ENCODE data around the gene TFAP2B. TPM values are rescaled to one million over a fixed set of nuclear protein-coding genes. Genes with fewer than 3 reads are reported as not detected.
A peak's percentile ranks its signal among the peaks of the same experiment; 100 is the strongest.

Gene TFAP2B
- total RNA-seq, 1 donor from 2014 or later: not detected

DNA sequence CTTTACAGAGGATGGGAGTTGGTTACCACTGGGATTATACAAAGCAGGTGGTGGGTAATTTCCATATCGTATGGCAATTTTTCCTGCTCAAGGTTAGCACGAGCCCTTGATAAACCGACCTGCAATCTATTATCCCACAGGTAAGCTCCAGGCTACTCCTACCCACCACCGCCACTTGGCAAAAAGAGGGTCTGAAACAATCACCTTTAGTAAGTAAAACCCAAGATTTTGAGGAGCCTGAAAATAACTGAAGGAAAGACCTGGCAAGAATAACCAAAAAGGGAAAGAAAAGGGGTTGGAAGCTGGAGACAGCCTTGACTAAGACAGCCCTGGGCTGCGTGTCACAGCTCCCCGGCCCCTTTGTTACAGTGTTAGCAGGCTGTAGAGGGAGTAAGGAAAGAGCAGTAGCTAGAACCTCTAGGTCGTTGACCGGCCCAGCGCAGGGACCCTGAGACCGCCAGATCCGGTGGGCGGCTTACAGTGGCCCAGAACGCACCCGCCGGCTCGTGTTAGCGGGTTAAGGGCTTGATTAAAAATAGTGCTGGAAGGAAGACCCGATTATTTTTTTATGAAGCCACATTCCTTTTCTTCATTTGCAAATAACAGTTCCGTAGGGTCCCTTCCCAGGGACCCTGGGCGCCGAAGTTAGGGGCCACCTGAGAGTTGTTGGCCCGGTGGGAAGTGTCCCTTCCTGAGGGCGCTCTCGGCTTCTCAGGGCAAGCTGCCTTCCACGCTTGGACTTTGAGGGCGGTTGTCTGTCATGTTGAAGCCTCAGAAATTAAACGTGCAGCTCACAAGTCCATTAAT lies 30.5 kb downstream of the TFAP2B start:
- TF ChIP-seq, protein P1, sequence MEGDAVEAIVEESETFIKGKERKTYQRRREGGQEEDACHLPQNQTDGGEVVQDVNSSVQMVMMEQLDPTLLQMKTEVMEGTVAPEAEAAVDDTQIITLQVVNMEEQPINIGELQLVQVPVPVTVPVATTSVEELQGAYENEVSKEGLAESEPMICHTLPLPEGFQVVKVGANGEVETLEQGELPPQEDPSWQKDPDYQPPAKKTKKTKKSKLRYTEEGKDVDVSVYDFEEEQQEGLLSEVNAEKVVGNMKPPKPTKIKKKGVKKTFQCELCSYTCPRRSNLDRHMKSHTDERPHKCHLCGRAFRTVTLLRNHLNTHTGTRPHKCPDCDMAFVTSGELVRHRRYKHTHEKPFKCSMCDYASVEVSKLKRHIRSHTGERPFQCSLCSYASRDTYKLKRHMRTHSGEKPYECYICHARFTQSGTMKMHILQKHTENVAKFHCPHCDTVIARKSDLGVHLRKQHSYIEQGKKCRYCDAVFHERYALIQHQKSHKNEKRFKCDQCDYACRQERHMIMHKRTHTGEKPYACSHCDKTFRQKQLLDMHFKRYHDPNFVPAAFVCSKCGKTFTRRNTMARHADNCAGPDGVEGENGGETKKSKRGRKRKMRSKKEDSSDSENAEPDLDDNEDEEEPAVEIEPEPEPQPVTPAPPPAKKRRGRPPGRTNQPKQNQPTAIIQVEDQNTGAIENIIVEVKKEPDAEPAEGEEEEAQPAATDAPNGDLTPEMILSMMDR (IDR thresholded peaks at IDR 0.05): no peak
- H3K27me3 ChIP-seq (ENCODE audit: low read depth): peaks cover 89% of the 10 kb centered on the region
- H3K4me3 ChIP-seq: no peak overlapping the region
- no peak for DNase-seq
- intact Hi-C loops (cut with DNase I): no loop called here
- peaks cover 6% of the 10 kb centered on the region for H3K4me1 ChIP-seq
- ATAC-seq: no peak
- H3K9me3 ChIP-seq: no peaks in the 10 kb centered on the region
- no peak overlapping the region for H3K27ac ChIP-seq
- H3K36me3 ChIP-seq: no peaks in the 10 kb centered on the region

DNA sequence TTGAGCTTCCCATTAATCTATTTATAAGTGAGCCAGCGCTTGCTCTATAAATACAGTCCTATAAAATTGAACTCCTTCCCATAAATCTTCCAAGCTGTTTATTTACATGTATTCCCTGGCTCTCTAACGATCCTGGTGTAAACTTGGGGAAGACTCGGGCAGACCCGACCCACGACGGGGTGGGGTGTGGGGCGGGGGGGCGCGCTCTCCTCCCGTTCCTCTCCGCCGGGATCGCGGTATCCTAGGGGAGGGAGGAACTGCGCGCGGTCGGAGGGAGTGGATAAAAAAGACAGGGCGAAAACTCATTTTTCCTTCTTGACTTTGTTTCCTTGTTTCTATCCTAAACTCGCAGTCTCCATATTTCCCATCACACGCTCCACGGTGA lies 31.1 kb downstream of the TFAP2B start:
- H3K4me1 ChIP-seq: peaks cover 6% of the 10 kb centered on the region
- no peaks in the 10 kb centered on the region for H3K9me3 ChIP-seq
- no peak overlapping the region for H3K27ac ChIP-seq
- peaks cover 86% of the 10 kb centered on the region for H3K27me3 ChIP-seq (ENCODE audit: low read depth)
- H3K4me3 ChIP-seq: no peak overlapping the region
- DNase-seq (no peak), ATAC-seq (no peak)
- TF ChIP-seq, protein P1 (IDR thresholded peaks at IDR 0.05): no peak
- H3K36me3 ChIP-seq: no peaks in the 10 kb centered on the region
- intact Hi-C loops (cut with DNase I): no loop called here

DNA sequence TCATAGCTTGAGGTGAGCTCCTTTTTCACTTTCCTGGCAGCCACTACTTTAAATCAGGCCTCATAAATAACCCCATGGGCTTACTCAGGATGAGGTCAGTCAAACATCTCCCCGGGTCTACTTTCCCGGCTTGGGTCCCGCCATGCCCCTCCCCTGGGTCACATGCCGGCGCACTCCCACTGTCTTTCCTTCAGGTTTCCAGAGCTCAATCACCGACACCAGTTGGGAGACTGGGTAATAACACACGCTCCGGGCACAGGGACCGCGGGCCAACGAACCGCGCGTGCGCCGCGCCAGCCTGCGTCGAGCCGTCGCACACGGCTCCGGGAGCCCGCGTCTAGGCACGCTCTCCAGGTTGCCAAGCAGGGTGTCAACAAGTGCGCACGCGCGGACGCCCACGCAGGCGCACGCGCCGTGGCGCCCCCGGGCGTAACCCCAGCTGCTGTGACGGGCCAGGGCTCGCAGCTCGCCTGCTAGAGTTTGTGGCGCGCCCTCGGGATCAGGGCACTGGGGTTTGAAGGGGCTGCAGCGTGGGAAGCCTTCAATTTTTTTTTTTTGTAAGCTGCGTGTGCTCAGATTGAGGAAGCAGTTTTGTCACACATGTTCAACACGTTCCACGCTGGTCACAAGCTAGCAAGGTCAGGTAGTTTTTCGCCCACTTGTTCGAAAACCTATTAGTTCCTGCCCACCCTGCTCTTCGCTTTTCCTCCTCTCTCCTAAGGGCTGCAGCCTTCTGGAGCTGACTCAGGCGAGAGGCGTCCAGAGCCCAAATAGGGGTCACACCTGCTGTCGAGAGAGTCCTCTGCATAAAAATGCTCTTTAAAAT lies 31.8 kb downstream of the TFAP2B start:
- TF ChIP-seq, protein P1 (IDR thresholded peaks at IDR 0.05): no peak
- Histone ChIP-seq H3K27me3 (ENCODE audit: low read depth) (peaks cover 79% of the 10 kb centered on the region), H3K4me1 (peaks cover 6% of the 10 kb centered on the region), H3K4me3 (peak overlapping the region; percentile 21), H3K36me3 (no peaks in the 10 kb centered on the region), H3K9me3 (no peaks in the 10 kb centered on the region), H3K27ac (no peak overlapping the region)
- peak in 1 of 2 donors; percentile 32 for ATAC-seq
- intact Hi-C loops (cut with DNase I): no loop called here
- no peak for DNase-seq

DNA sequence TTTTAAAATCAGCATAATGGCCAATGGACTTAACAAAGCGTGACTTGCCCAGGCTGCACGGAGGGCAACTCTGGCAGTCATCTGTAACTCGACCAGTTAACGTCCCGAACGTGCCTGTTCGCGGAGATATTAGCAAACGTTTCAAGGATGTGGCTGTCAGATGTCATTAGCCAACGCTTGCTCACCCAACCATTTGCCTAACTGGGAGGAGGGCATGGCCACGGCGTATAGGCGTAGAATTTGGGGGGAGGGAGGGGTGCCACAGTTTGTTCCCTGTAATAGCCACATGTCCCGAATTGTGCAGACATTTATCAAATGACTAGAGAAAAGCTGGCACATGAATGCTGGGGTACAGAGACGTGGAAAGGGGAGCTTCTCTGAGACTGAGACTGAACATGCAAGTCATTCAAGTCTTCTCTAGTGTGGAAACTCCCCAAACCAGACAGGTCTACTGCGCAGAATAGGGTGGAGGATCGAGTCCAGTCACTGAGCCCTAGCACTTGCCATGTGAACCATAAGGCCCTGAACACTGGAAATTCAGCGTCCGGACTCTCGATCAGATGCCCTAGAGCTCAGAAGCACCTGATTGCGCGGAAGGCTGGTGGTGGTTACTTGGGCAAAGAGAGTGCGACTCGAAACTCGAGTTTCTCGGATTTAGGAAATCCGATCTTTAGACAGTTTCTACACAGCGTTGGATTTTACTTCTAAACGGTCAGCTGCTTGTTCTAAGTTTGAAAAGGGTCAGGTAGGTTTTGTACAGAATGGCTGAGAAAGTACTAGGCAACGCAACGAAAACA lies 32.6 kb downstream of the TFAP2B start:
- ATAC-seq: no peak
- no peak for DNase-seq
- no peaks in the 10 kb centered on the region for H3K36me3 ChIP-seq
- H3K4me1 ChIP-seq: peaks cover 6% of the 10 kb centered on the region
- no peak overlapping the region for H3K4me3 ChIP-seq
- intact Hi-C loops (cut with DNase I): no loop called here
- H3K27ac ChIP-seq: no peak overlapping the region
- H3K9me3 ChIP-seq: no peaks in the 10 kb centered on the region
- peaks cover 71% of the 10 kb centered on the region for H3K27me3 ChIP-seq (ENCODE audit: low read depth)
- TF ChIP-seq, protein P1 (IDR thresholded peaks at IDR 0.05): no peak

DNA sequence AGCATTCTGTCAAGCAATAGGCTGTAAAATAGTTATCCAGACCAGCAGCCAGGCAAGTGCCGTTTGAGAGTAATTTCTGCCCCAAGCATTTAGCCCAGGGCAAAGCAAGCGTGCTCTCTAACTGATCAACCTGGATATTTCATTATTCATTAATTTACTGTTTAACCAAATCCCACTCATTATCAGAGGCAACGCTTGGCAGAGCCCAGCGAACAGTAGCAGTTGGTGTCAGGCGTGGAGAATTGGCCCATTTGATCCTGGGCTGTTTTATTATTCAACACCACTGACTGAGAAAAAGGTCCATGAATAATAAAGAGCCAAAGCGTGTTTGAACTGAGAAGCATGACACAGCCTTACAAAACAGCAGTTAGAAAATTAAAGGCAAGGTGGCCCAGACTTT lies 35.3 kb downstream of the TFAP2B start:
- H3K36me3 ChIP-seq: no peaks in the 10 kb centered on the region
- DNase-seq (no peak), ATAC-seq (no peak)
- no peak overlapping the region for H3K4me3 ChIP-seq
- no peak overlapping the region for H3K27ac ChIP-seq
- intact Hi-C loops (cut with DNase I): no loop called here
- H3K9me3 ChIP-seq: no peaks in the 10 kb centered on the region
- peaks cover 44% of the 10 kb centered on the region for H3K27me3 ChIP-seq (ENCODE audit: low read depth)
- peaks cover 6% of the 10 kb centered on the region for H3K4me1 ChIP-seq
- TF ChIP-seq, protein P1 (IDR thresholded peaks at IDR 0.05): no peak

Data from lower lobe of right lung (tissue), 2 donors.